ENCODE results near the gene CEP192. TPM values are rescaled to one million over a fixed set of nuclear protein-coding genes. Genes with fewer than 3 reads are reported as not detected.

The CEP192 gene
- total and polyA plus RNA-seq, 12 donors, result 4.9 to 35.6 (median 30.4) TPM

Other genes with a start within 250 kb of the CEP192 start
- 10 to 100 TPM; 10.5 to 19.5 (median 13.5) TPM for gene PTPN2, start 107.1 kb upstream of the CEP192 start, total RNA-seq
- 10 to 100 TPM; 11.8 to 16.6 TPM for gene PTPN2, start 107.1 kb upstream of the CEP192 start, polyA plus RNA-seq
- gene SEH1L, start 43.4 kb upstream of the CEP192 start, total RNA-seq, result 10 to 100 TPM; 15.0 to 24.6 (median 17.7) TPM
- gene SEH1L, start 43.4 kb upstream of the CEP192 start, polyA plus RNA-seq, result 10 to 100 TPM; 11.0 to 23.1 TPM
- 10 to 100 TPM; 26.3 to 74.6 (median 35.4) TPM for gene LDLRAD4, start 227.4 kb downstream of the CEP192 start, total RNA-seq
- gene LDLRAD4, start 227.4 kb downstream of the CEP192 start, polyA plus RNA-seq, result 10 to 100 TPM in 1 of 2 donors, 1 to 10 TPM in 1; 5.4 to 12.1 TPM

Data from heart right ventricle (tissue), 12 donors.